ENCODE data around the gene GSPT2. TPM values are rescaled to one million over a fixed set of nuclear protein-coding genes. Genes with fewer than 3 reads are reported as not detected.

The GSPT2 gene
- total and polyA plus RNA-seq, 7 donors = 1.8 to 8.0 (median 3.9) TPM

DNA sequence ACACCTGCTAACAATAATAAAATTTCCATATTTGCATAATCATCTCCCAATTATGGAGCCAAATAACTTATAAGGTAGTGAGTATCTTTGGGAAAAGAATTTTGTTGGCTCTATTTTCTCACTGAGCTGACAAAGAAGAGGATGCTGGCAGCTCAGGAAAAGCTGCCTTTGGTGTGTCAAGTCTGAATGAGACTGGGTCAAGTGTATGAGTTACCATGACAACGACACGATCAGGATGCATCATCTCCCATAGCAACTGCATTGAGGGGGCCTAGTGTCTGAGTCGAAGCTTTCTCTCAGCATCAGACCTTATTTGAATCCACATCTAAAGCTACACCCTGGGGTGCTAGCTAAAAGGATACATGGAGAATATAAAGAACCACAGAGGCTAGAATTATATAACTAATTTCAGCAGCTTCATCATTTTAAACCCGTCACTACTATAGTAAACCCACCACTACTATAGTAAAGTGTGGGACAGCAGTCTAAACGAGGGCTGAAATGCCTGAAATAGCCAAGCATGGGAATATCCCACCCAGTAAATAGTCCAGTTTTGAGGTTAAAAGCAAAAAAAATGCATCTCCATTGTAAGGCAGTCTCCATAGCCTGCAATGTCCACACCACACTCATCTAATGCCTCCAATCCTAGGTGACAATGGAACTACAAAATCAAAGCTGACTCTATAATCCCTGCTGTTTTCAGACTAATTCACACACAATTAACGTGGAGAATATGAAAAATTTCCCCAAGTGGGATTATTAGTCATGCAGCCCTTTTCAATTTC lies 16.0 kb downstream of the GSPT2 start:
- Histone ChIP-seq H3K4me1 (no peaks in the 10 kb centered on the region), H3K27ac (no peak overlapping the region), H3K36me3 (no peaks in the 10 kb centered on the region), H3K27me3 (no peaks in the 10 kb centered on the region), H3K4me3 (no peak overlapping the region), H3K9me3 (no peaks in the 10 kb centered on the region)
- WGBS, 2 donors = 71 to 72% methylated on average over 6 of the region's 6 CpGs
- intact Hi-C loops (cut with DNase I) = no loop called here
- DNase-seq = no peak
- TF ChIP-seq EP300 (IDR thresholded peaks at IDR 0.05) (no peak), POLR2AphosphoS5 (IDR thresholded peaks at IDR 0.05) (no peak), POLR2A (IDR thresholded peaks at IDR 0.05) (no peak)
- TF ChIP-seq, protein P1, sequence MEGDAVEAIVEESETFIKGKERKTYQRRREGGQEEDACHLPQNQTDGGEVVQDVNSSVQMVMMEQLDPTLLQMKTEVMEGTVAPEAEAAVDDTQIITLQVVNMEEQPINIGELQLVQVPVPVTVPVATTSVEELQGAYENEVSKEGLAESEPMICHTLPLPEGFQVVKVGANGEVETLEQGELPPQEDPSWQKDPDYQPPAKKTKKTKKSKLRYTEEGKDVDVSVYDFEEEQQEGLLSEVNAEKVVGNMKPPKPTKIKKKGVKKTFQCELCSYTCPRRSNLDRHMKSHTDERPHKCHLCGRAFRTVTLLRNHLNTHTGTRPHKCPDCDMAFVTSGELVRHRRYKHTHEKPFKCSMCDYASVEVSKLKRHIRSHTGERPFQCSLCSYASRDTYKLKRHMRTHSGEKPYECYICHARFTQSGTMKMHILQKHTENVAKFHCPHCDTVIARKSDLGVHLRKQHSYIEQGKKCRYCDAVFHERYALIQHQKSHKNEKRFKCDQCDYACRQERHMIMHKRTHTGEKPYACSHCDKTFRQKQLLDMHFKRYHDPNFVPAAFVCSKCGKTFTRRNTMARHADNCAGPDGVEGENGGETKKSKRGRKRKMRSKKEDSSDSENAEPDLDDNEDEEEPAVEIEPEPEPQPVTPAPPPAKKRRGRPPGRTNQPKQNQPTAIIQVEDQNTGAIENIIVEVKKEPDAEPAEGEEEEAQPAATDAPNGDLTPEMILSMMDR (IDR thresholded peaks at IDR 0.05) = no peak

DNA sequence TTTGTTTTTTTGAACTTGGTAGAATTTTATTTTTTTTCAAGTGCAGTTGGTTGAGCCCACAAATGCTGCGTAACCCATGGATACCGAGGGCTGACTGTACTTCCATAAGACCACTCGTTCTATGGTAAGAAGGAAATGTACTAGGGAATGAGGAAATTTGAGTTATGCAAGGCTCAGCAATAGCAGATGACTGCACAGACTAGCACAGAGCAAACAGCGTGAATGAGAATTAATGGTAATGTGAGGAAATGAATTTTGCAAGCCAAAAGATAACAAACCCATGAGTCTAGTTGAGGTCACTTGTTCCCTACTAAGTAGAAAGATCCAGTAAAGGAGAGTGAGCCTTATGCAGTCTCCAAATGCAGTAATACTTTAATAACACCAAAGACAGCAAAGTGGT lies 17.4 kb downstream of the GSPT2 start:
- Histone ChIP-seq H3K27me3 (no peaks in the 10 kb centered on the region), H3K27ac (no peak overlapping the region), H3K4me1 (no peaks in the 10 kb centered on the region), H3K4me3 (no peak overlapping the region), H3K9me3 (no peaks in the 10 kb centered on the region), H3K36me3 (no peaks in the 10 kb centered on the region)
- 85 to 87% methylated on average over 4 of the region's 4 CpGs for WGBS, 2 donors
- no peak for DNase-seq
- TF ChIP-seq POLR2A (IDR thresholded peaks at IDR 0.05) (no peak), POLR2AphosphoS5 (IDR thresholded peaks at IDR 0.05) (no peak), EP300 (IDR thresholded peaks at IDR 0.05) (no peak)
- TF ChIP-seq, protein P1 (IDR thresholded peaks at IDR 0.05) = no peak
- intact Hi-C loops (cut with DNase I) = no loop called here

DNA sequence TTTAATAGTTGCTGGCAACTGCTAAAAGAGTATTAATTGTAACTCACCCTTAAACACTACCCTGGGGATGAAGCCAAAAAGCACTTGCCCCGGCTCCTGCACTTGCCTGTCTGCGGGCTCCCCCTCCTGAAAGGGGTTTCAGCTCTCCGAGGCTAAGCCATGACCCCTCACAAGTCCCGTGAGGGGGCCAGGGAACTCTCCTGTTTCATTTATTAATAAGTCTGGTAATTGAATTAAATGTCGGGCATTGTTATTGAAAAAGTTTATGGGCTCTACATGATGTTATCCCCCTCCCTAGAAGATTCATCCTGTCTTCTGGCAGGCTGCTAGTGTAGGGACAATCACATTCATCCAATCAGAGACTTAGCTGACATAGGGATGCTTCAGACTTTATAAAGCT lies 23.3 kb downstream of the GSPT2 start:
- WGBS, 2 donors = 80 to 85% methylated on average over 5 of the region's 5 CpGs

DNA sequence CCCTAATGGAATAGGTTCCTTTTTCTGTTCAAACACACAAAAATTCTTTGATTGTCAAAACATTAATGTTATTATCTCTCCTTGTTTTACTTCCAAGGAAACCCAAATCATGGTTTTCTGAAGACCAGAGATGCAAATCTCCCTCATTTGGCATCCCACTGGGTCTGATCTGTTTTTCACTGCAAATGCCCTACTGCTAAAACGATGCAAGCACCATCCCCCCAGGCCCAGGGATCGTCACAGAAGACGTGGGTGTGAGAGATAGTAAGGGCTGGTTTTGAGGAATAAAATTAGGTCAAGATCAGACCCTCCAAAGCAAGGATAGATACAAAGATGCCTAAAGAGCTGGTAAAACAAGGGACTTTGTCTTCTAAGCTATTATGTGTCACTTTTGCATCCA lies 33.6 kb downstream of the GSPT2 start:
- TF ChIP-seq POLR2AphosphoS5 (IDR thresholded peaks at IDR 0.05) = no peak
- H3K9me3 ChIP-seq = no peaks in the 10 kb centered on the region
- no peak overlapping the region for H3K27ac ChIP-seq
- no peak for DNase-seq
- H3K27me3 ChIP-seq = no peaks in the 10 kb centered on the region
- intact Hi-C loops (cut with DNase I) = no loop called here
- H3K36me3 ChIP-seq = no peaks in the 10 kb centered on the region
- H3K4me1 ChIP-seq = no peaks in the 10 kb centered on the region
- 59% methylated on average over 3 of the region's 3 CpGs for WGBS, 2 donors
- no peak overlapping the region for H3K4me3 ChIP-seq

More for the DNA sequence above, 23.3 kb downstream of the GSPT2 start:
- H3K4me3 ChIP-seq = no peak overlapping the region
- no peak for DNase-seq
- no peaks in the 10 kb centered on the region for H3K27me3 ChIP-seq
- intact Hi-C loops (cut with DNase I) = no loop called here
- TF ChIP-seq, protein P1 (IDR thresholded peaks at IDR 0.05) = no peak
- TF ChIP-seq POLR2A (IDR thresholded peaks at IDR 0.05) (no peak), EP300 (IDR thresholded peaks at IDR 0.05) (no peak), POLR2AphosphoS5 (IDR thresholded peaks at IDR 0.05) (no peak)
- H3K27ac ChIP-seq = no peak overlapping the region
- H3K9me3 ChIP-seq = no peaks in the 10 kb centered on the region
- no peaks in the 10 kb centered on the region for H3K36me3 ChIP-seq
- H3K4me1 ChIP-seq = no peaks in the 10 kb centered on the region

DNA sequence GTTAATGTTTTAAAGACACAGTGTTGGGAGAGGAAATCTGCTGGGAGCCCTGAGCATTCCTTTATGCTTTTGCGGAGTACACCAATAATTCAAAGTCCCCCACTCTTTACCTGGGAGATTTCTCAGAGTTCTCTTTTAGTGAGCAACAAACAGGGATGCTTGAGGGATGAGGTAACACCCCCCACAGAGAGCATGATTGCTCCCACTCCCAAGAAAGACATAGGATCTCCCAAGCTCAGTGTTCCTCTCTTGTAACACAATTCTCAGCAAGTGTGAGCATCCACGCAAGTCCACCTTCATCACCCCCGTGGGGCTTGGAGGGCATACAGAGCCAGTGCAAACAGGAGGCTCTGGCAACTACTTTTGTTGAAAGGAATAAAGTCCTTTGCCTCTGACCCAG lies 36.1 kb downstream of the GSPT2 start:
- no peak for DNase-seq
- Histone ChIP-seq H3K9me3 (no peaks in the 10 kb centered on the region), H3K27ac (no peak overlapping the region), H3K4me1 (no peaks in the 10 kb centered on the region), H3K27me3 (no peaks in the 10 kb centered on the region), H3K4me3 (no peak overlapping the region), H3K36me3 (no peaks in the 10 kb centered on the region)
- WGBS, 2 donors = 85 to 91% methylated on average over 3 of the region's 3 CpGs
- no peak for TF ChIP-seq EP300 (IDR thresholded peaks at IDR 0.05)
- no peak for TF ChIP-seq POLR2A (IDR thresholded peaks at IDR 0.05)
- TF ChIP-seq, protein P1 (IDR thresholded peaks at IDR 0.05) = no peak
- no peak for TF ChIP-seq POLR2AphosphoS5 (IDR thresholded peaks at IDR 0.05)
- intact Hi-C loops (cut with DNase I) = no loop called here

Data from sigmoid colon (tissue), 7 donors.